Endothelial cell (in vitro differentiated cells): Measurements from ENCODE around the gene RGS6. TPM values are rescaled to one million over a fixed set of nuclear protein-coding genes. Genes with fewer than 3 reads are reported as not detected.

ENCODE experiments used
- DNase-seq: peaks from one replicate; pipeline ENCODE4 v3.0.0; 2021; ENCODE audit warnings: low spot score
- H3K27ac Mint-ChIP-seq: one replicate; pipeline ENCODE4 v1.8.0; 2021; ENCODE audit warnings: mixed read lengths, inconsistent platforms; ENCODE audit not compliant: unreplicated experiment
- H3K27me3 Mint-ChIP-seq: one replicate; pipeline ENCODE4 v1.8.0; 2021; ENCODE audit warnings: mild to moderate bottlenecking, moderate library complexity, mixed read lengths, inconsistent platforms; ENCODE audit not compliant: unreplicated experiment
- H3K36me3 Mint-ChIP-seq: one replicate; pipeline ENCODE4 v1.8.0; 2021; ENCODE audit warnings: mild to moderate bottlenecking, low read depth, mixed read lengths, inconsistent platforms; ENCODE audit not compliant: unreplicated experiment
- H3K4me1 Mint-ChIP-seq: one replicate; pipeline ENCODE4 v1.8.0; 2021; ENCODE audit warnings: mild to moderate bottlenecking, mixed read lengths, inconsistent platforms; ENCODE audit not compliant: unreplicated experiment
- H3K4me3 Mint-ChIP-seq: one replicate; pipeline ENCODE4 v1.8.0; 2021; ENCODE audit warnings: mild to moderate bottlenecking, mixed read lengths, inconsistent platforms; ENCODE audit not compliant: unreplicated experiment
- H3K9me3 Mint-ChIP-seq: one replicate; pipeline ENCODE4 v1.8.0; 2021; ENCODE audit warnings: mixed read lengths, inconsistent platforms; ENCODE audit not compliant: unreplicated experiment
- total RNA-seq: library from RNA; stranded (reverse); fragmentation: NEBNext Ultra II Directional; extraction: Animal tissue kit (Norgen Biotek cat#: 25700); gene quantifications from one replicate; pipeline ENCODE4 v1.2.1, GENCODE V29; 2021; ENCODE audit not compliant: unreplicated experiment
- TF ChIP-seq, protein P1 (sequence below): fragments of 200-600 bp; sonication (generic); IDR thresholded peaks from one replicate; pipeline ENCODE4 v1.5.0; 2021; ENCODE audit warnings: antibody characterized with exemption; ENCODE audit not compliant: unreplicated experiment

RGS6 gene
- total RNA-seq, 1 donor from 2014 or later, result 15.7 TPM

DNA sequence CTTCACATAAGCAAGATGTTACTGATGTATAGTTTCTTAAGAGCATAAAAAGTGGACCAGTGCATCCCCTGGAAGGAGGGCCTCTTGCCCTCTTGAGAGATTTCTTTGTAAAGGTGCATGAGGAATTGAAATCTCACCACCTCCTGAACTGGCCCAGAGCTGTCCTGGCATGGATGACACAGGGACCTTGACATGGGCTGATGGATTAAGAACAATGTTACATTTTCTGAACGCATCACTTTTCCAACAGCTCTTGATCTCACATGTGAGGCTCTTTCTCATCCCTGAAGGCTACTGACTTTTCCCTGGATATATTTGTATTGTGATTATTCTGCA lies 360.4 kb downstream of the RGS6 start:
- TF ChIP-seq, protein P1, sequence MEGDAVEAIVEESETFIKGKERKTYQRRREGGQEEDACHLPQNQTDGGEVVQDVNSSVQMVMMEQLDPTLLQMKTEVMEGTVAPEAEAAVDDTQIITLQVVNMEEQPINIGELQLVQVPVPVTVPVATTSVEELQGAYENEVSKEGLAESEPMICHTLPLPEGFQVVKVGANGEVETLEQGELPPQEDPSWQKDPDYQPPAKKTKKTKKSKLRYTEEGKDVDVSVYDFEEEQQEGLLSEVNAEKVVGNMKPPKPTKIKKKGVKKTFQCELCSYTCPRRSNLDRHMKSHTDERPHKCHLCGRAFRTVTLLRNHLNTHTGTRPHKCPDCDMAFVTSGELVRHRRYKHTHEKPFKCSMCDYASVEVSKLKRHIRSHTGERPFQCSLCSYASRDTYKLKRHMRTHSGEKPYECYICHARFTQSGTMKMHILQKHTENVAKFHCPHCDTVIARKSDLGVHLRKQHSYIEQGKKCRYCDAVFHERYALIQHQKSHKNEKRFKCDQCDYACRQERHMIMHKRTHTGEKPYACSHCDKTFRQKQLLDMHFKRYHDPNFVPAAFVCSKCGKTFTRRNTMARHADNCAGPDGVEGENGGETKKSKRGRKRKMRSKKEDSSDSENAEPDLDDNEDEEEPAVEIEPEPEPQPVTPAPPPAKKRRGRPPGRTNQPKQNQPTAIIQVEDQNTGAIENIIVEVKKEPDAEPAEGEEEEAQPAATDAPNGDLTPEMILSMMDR, result peak; percentile 8
- Mint-ChIP-seq H3K4me3 (no peak overlapping the region), H3K27ac (no peak overlapping the region), H3K27me3 (peaks cover 6% of the 10 kb centered on the region), H3K4me1 (peaks cover 14% of the 10 kb centered on the region), H3K36me3 (peaks cover 4% of the 10 kb centered on the region), H3K9me3 (peaks cover 3% of the 10 kb centered on the region)
- DNase-seq, result no peak

DNA sequence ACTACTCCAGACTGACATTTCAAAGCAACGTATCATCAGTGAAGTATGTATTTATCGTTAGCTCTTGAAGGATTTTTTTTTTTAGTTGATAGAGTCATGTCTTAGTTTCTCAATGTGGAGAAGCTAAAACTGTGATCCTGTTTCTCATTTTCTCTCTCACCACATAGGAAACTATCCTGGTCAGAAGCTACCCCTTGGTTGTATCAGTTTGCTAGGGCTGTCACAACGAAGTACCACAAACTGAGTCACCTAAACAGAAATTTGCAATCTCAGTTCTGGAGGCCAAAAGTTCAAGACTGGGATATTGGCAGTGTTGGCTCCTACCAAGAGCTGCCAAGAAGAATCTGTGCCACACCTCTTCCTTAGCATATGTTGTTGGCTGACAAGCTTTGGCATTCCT lies 369.1 kb downstream of the RGS6 start:
- Mint-ChIP-seq H3K4me1 (no peaks in the 10 kb centered on the region), H3K27ac (no peak overlapping the region), H3K27me3 (peaks cover 2% of the 10 kb centered on the region), H3K9me3 (peaks cover 5% of the 10 kb centered on the region), H3K36me3 (peaks cover 5% of the 10 kb centered on the region), H3K4me3 (no peak overlapping the region)
- TF ChIP-seq, protein P1, result no peak
- no peak for DNase-seq

- Mint-ChIP-seq H3K27ac (no peak overlapping the region), H3K4me3 (no peak overlapping the region), H3K27me3 (peaks cover 2% of the 10 kb centered on the region), H3K36me3 (peaks cover 5% of the 10 kb centered on the region), H3K4me1 (no peaks in the 10 kb centered on the region), H3K9me3 (peaks cover 5% of the 10 kb centered on the region)
- TF ChIP-seq, protein P1, result no peak
- DNase-seq, result no peak
These were observed 371.7 kb downstream of the RGS6 start for GRCh38 chr14:72303930-72304329.

- Mint-ChIP-seq H3K27me3 (peaks cover 2% of the 10 kb centered on the region), H3K36me3 (peaks cover 5% of the 10 kb centered on the region), H3K4me1 (no peaks in the 10 kb centered on the region), H3K4me3 (no peak overlapping the region), H3K9me3 (peaks cover 5% of the 10 kb centered on the region), H3K27ac (no peak overlapping the region)
- no peak for DNase-seq
- TF ChIP-seq, protein P1, result no peak
These were observed 373.3 kb downstream of the RGS6 start for GRCh38 chr14:72305561-72305960.

- peaks cover 8% of the 10 kb centered on the region for H3K4me1 Mint-ChIP-seq
- no peak for DNase-seq
- peaks cover 3% of the 10 kb centered on the region for H3K27me3 Mint-ChIP-seq
- H3K27ac Mint-ChIP-seq, result no peak overlapping the region
- no peaks in the 10 kb centered on the region for H3K9me3 Mint-ChIP-seq
- H3K4me3 Mint-ChIP-seq, result no peak overlapping the region
- H3K36me3 Mint-ChIP-seq, result peaks cover 5% of the 10 kb centered on the region
- TF ChIP-seq, protein P1, result no peak
These were observed 376.8 kb downstream of the RGS6 start for GRCh38 chr14:72308967-72309485.
